WTC11 (cell line): ENCODE data around the gene PRELID3B.

Experiments used
- AFF4 ChIP-seq: sonication (generic); formaldehyde crosslinking; IDR thresholded peaks from 2 replicates; pipeline ENCODE4 v1.8.1; 2023; ENCODE audit warnings: mild to moderate bottlenecking, missing genetic modification reagents, borderline replicate concordance
- CTCF ChIP-seq: fragments of 200-600 bp; IDR thresholded peaks from 2 replicates; pipeline ENCODE4 v1.8.0; 2022; ENCODE audit warnings: antibody characterized with exemption
- MYBL2 ChIP-seq: sonication (generic); formaldehyde crosslinking; IDR thresholded peaks from 2 replicates; pipeline ENCODE4 v1.8.1; 2023; ENCODE audit warnings: mild to moderate bottlenecking, moderate library complexity, missing genetic modification reagents
- NFE2L1 ChIP-seq: sonication (generic); formaldehyde crosslinking; IDR thresholded peaks from 2 replicates; pipeline ENCODE4 v1.8.1; 2023; ENCODE audit warnings: missing genetic modification reagents
- PRDM15 ChIP-seq: sonication (generic); formaldehyde crosslinking; IDR thresholded peaks from 2 replicates; pipeline ENCODE4 v1.8.0; 2022; ENCODE audit warnings: missing genetic modification reagents
- USF1 ChIP-seq: sonication (generic); formaldehyde crosslinking; IDR thresholded peaks from 2 replicates; pipeline ENCODE4 v1.8.0; 2022; ENCODE audit warnings: mild to moderate bottlenecking, missing genetic modification reagents
- USF2 ChIP-seq: sonication (generic); formaldehyde crosslinking; IDR thresholded peaks from 2 replicates; pipeline ENCODE4 v1.8.1; 2023; ENCODE audit warnings: mild to moderate bottlenecking, missing genetic modification reagents, moderate library complexity
- ZBTB43 ChIP-seq: sonication (generic); formaldehyde crosslinking; IDR thresholded peaks from 2 replicates; pipeline ENCODE4 v1.8.1; 2023; ENCODE audit warnings: mild to moderate bottlenecking, missing genetic modification reagents
- ZNF121 ChIP-seq: sonication (generic); formaldehyde crosslinking; IDR thresholded peaks from 2 replicates; pipeline ENCODE4 v1.8.0; 2023; ENCODE audit warnings: missing genetic modification reagents
- ZNF416 ChIP-seq: fragments of 250-450 bp; sonication (Bioruptor Pico); IDR thresholded peaks from 2 replicates; pipeline ENCODE4 v1.9.0; 2021; ENCODE audit warnings: mild to moderate bottlenecking, inconsistent platforms

GRCh38 chr20:59003836-59004492 lies 38.6 kb downstream of the PRELID3B start:
- TF ChIP-seq CTCF, result no peak
- TF ChIP-seq MYBL2 (CRISPR knock-in tag), result no peak
- no peak for TF ChIP-seq ZBTB43 (CRISPR knock-in tag)
- no peak for TF ChIP-seq ZNF416
- no peak for TF ChIP-seq ZNF121 (CRISPR knock-in tag)
- TF ChIP-seq PRDM15 (CRISPR knock-in tag), result no peak
- TF ChIP-seq USF2, result no peak
- no peak for TF ChIP-seq NFE2L1 (CRISPR knock-in tag)
- no peak for TF ChIP-seq AFF4 (CRISPR knock-in tag)
- no peak for TF ChIP-seq USF1
